Muscle of back (tissue), 11 donors: ENCODE data around the gene PDZRN4. TPM values are rescaled to one million over a fixed set of nuclear protein-coding genes. Genes with fewer than 3 reads are reported as not detected.
A peak's percentile ranks its signal among the peaks of the same experiment; 100 is the strongest.
"Not testable (repeated sequence)": the region's sequence is repeated elsewhere in the genome, so short reads cannot be mapped to it uniquely, and the experiment has no call there.

Experiments
- DNase-seq, 3 donors: peaks; one replicate each; pipeline versions ENCODE4 v3.0.0 to v3.0.0-alpha.2; 2013
- polyA plus RNA-seq, 10 donors: library from polyadenylated mRNA; unstranded; fragments of 120-200 nt; gene quantifications; one replicate each; pipeline ENCODE4 v1.2.1, GENCODE V29; 2013; ENCODE audit not compliant: insufficient read length in 10 of 10

PDZRN4 gene
- polyA plus RNA-seq, 10 donors = 1.7 to 4.4 (median 2.4) TPM

DNA sequence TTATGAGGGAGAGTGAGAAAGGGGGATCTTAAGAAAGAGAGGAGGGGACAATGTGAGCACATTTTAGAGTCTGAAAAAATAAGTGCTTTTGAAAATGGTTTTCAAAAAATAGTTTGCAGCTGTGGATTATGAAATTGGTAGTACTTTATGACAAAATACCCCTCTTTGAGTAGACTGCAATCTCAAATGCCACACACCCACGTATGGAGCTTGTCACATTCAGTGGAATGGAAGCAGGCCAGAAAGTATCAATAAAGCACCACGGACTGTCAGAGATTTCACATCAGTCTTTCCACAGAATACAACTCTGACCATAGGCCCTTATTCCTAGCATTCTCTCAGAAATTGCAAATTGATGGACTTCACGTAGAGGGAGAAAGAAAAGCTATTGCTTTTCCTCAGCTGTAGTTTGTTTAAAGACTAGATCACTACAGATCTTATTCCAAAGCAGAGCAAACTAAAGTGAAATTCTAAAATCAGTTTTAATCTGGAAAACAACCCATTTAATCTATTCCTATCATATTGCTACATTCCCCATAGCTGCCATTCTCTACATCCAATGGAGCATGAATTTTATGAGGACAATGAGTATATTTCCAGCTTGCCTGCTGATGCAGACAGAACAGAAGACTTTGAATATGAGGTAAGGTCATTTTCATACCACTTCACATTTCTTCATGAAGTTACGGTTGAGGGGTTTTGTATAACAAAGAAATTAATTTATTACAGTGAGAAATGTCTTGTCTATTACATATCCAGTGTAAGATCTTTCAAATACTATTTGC is 321.3 kb downstream of the PDZRN4 start:
- DNase-seq = no peak

DNA sequence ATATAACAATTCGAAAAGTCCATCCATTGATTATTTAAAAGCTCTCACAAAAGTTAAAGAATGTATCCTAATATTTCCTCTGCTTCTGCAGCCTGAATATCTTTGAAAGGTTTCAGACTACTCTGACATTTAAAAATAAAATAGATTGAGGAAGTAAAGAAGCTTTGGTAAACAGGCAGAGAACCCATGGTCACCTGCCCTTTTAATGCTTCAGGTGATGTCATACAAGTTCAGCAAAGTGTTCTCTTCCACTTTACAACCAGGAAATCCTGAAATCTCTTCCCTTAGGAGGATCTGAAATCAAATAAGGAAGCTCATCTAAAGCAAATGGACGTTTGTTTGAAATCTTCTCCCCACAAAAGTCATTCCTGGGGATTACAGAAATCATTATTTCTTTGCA is 322.4 kb downstream of the PDZRN4 start:
- DNase-seq = no peak

DNA sequence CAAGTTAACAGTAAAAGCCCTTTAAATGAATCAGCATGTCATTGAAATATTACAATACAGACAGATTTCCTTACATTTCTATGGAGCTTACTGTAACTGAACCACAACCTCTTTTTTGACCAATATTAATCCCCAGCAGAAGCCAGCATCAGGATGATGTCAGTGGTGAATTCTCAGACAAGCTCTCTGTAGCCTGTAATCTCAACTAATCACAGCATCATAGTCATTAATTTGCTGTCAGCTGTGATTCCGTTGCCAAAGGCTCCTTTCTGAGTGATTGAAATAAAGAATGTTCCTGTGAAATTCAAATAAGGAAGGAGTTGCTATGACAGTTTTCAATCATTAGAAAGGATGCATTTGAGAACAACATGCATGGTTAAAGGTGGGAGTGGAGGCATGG is 323.1 kb downstream of the PDZRN4 start:
- no peak for DNase-seq

DNA sequence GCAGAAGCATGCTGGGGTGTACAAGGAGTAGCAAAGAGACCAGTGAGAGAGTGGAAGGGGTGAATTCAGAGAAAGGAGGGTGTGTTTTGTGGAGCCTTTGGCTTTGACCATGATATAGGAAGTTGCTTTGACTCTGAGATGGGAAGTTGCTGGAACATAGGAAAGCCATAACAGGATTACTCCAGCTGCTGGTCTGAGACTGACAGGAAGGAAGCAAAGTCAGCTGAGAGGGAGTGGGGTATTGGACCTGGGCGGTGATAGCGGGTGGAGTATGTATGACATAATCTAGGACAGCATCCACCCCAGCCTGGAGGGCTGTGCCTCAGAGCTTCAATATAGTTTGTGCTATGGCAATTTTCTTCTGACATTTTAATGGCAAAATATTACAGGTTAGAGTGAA is 324.4 kb downstream of the PDZRN4 start:
- peak in 1 of 3 donors; percentile 51 for DNase-seq

DNA sequence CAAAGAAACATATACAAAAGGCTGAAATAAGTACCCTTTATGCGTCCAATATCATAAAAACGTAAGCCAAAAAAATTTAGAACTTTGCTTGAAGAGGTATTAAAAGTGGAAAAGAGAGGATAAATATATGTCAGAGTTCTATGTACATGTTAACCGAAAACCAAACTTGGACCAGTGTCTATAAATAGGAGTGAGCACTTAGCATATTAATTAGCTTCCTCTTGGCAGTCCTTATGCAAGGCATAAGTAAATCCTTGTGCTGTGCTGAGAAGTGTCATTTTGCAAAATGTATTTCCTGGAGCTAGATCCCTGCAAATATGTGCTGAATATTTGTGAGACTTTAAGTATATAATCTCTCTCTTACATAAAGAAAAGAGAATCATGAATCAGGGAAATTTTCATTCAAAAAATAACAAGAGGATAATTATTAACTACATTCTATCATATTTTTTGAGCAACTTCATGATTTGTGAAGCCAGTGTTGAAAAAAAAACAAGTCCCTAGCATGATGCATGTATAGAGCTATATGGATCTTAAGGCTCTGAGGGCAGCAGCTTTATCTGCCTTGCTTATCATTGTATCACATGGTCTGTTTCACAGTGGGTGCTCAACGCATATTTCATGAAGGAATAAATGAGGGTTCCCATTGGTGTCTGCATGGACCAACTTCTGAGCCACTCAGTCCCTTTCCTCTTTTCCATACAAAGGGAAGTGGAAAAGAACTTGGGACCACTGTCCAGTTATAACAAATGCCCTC is 326.1 kb downstream of the PDZRN4 start:
- peak in 1 of 3 donors; percentile 63 for DNase-seq

DNA sequence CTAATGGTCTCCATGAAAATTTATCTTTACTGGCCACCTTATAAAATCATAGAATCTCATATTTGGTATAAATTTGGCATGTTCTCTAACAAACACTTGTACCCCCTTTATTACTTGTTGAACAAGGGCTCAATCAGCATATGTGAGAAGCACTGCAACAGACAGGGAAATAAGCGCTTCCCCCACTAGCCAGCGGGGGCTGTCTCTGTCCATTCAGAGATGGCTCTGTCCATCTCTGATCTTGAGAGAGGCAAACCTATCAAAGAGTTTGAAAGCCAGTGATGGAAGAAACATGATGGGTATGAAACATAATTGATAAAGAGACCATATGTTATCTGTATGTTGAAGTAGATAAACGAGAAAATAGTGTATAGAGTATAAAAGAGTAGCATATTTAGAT is 326.8 kb downstream of the PDZRN4 start:
- no peak for DNase-seq

DNA sequence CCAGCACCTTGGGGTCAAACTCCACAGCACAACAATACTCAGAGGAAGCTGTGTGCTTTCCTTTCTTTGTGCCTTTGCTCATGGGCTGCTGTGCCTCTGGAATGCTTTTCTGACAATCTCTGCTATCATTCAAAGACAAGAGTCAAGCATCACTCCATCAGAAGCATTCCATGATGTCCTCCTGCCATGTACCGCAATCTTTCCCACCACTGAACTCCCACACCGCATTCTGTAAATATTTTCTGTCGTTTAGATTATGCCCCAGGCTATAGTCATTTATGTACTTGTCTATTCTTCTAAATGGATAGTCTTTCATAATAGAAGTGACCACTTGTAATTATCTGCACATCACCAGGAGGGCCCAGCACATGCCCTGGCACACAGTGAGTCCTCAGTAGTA is 327.8 kb downstream of the PDZRN4 start:
- DNase-seq = no peak

DNA sequence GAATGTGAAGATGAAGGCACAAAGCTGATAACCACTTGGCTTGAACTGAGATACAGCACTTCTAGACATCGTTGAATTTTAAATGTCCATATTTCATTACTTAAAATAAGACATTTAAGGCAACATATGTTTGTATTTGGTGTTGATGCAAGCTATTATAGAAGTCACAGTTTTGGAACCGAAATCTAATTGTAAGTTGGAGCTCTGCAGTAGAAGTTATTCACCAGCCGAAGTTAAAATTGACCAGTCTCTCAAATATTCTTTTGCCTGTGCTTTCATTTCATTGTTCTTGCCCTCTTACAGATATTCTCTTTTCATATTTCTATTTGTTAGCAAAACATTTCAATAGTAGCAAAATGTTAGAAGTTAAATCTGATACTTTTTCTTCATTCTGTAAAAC is 332.7 kb downstream of the PDZRN4 start:
- peak in 1 of 3 donors; percentile 52 for DNase-seq

DNA sequence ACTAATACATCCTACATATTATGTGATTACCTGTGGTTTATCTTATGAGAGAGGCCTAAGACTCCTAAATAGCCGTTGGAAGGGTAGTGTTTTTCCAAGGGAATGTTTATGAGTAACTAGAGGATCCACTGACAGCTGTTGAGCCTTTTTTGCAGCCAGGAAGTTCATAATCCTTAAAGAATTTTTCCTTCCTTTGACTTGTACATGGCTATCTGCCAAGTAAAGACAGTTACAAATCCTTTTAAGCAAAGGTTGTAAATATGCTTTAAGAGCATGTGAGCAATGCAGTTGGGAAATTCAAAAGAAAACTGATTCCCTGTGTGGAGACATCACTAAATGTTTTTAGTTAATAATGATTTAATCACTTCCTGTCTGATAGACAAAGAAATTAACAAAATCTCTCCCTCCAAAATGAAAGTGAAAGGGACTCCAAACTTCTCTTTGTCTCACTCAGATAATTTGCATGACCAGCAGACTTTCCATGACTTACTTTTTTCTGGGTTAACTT is 333.8 kb downstream of the PDZRN4 start:
- peak; percentile 88 to 95 (median 89) for DNase-seq

DNA sequence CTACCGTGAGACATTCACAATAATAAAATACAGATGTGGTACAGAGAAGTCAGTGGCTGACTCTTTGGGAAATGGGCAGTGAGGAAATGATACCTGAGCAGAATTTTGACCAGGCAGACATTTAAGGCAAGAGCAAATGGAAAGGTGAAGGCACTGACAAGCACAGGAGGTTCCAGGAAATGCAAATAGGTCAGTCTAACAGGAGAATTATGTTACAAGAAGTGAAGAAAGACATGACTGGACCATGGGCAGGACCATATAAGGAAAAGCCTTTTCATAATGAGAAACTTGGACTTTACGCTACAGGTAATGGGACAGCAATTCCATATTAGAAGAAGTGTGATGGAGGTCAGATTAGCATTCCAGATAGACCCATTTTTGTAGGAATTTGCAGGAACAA is 338.9 kb downstream of the PDZRN4 start:
- DNase-seq = no peak

DNA sequence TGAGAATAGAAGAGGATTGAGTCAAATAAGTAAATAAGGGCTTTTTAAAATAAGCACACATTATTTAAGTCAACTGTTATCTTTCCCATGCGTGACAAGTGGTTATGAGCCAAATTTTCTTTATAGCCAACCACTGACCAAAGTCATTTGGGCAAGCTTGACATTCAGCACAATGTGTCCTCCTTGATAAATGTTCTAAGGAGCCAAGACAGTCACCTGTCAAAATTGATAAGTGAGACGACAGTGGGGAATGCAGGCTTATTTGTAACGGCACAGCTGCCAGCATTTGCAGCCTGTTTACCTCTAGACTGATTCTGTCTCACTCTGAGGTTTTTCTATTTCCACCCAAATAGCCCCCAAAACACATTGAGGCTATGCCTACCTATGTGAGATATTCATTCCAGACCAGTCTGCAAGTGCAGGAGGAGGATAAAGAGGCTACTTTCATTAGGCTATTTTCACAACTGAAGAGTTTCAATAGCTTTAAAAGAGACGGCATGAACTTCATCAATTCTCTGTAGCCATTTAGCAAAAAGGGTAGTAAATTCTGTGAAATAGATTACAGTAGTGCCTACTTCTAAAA is 339.5 kb downstream of the PDZRN4 start:
- no peak for DNase-seq

DNA sequence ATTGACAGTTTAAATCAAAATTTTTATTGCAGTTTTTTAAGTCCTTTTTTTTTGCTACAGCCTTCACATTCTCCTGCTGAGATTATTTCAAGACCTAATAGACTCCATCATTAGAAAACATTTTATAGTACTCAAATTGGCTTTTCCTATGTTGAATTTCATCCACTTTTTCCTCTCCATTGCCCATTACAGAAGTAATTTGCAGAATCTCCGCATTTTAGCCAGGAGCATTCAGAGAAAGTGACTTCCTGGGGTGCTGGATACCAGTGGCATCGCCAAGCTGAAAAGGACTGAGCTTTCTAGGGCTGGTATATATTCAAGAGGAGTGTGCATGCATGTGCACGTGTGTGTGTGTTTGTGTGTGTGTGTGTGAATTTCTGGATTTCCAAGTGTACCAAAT is 340.8 kb downstream of the PDZRN4 start:
- no peak for DNase-seq

DNA sequence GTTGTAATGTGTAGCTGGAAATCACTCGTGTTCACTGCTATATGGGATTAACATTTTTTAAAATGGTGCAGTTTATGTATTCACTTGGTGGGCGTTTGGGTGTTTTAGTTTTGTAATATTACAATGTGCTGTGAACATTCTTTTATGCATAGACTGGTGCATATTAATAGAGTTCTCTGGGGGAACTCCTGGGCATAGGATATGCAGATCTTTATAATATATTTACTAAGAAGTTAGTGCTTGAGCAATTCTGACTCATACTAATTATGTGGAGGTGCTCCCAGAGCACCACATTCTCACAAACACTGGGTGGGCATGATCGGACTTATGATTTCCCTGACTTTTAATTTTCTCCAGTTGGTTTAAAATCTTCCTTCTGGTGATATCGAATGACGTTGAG is 342.3 kb downstream of the PDZRN4 start:
- no peak for DNase-seq

DNA sequence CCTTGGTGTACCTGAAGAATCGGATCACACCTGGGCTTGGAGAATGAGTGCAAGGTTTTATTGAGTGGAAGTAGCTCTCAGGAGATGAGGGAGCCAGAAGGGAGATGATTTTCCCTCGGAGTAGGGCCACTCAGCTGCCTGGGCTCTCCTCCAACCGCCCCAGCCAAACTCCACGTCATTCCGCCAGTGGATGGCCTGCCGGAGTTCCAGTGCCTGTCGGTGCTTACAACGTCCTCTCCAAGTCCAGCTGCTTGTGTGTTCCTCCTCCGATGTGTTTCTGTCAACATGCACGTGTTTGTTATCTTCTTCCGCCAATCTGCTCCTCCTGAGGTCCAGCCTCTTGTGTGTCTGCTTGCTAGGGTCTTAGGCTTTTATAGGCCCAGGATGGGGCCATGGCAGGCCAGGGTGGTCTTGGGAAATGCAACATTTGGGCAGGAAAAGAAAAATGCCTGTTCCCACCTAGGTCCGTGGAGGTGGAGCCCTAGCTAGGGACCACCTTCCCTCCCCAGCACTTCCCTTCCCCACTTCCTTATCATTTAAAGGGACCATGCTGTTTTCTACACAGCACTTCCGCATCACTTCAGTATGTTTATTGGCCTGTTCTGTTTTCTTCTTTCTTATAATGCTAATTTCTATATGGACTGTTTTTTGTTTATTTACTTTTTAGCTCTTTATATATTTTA is 343.2 kb downstream of the PDZRN4 start:
- DNase-seq = peak; percentile 19 to 89 (median 68)

DNA sequence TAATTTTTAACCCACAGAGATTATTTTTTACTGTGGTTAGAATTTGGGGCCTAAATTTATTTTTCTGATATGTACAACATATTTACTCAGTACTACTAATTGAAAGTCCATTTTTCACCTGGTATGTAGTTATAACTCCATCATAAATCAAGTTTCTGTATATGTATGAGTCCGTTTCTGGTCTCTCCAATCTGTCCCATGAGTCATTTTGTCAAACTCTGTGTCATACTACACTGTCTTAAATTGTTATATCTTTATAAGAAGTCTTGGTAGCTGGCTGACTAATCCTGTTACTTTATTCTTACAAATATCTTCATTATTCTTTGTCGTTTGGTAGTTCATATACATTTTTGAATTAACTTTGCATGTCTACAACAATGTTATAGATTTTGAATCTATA is 344.0 kb downstream of the PDZRN4 start:
- no peak for DNase-seq

DNA sequence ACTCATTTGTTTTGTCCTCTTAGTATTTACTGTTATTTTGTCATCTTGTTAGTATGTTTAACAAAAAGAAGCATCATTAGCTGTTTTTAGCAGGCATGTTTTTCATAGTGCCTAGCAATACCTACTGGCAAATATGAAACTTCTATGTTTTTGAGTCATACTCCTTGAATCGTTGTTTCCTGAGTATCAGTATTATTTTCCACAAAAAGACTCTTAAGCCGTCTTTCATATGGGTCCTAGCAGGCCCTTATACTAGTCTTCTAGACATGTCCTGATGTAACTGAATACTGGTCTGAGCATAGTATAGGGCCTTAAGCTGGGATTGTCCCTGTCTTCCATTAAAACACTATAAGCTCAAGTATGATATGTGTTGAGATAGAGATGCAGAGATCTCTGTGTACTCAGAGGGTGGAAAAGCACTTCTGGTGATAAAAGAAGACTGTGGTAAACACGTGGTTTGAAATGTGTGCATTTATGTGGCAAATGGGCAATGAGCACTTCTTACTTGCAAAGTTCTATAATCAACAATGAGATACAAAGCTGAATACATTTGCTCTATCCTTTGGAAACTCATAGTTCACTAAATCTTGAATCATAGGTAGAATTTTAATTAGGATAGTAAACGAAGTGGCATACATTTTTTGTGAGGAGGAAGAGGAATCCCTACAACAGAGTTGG is 348.8 kb downstream of the PDZRN4 start:
- DNase-seq = no peak

DNA sequence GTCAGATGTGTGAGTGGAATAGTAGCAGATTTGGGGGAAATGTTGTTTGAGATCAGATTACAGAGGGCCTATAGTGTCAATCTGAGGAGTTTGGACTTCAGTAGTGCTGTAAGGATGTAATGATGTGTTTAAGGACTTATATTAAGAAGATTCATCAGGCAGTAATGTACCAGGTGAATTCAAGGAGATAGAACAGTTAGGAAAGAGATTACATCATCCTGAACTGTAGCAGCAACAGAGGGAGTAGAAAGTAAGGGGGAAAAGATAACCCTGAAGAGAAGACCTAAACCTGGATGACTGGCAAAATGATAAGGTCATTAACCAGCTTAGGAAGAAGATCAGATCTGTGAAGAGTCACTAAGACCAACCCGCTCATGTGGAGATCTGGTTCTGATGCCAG is 349.4 kb downstream of the PDZRN4 start:
- no peak for DNase-seq

DNA sequence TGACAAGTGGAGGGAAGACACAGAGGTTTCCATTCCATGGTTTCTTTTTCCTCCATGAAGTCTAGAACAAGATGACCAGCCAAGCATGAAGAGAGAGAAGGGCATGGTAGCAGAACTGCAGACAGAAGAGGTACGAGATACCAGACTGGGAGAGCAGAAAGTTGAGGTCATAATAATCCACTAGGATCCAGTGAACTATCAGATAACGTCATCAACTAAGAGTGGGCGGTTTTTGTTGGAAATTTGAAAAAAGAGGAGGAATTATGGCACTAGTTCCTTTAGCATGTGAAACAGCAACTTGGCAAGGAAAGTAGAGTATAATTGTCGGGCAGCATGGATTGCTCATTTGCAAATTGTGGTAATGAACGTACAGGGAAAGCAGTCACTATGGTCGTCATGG is 357.6 kb downstream of the PDZRN4 start:
- no peak for DNase-seq

DNA sequence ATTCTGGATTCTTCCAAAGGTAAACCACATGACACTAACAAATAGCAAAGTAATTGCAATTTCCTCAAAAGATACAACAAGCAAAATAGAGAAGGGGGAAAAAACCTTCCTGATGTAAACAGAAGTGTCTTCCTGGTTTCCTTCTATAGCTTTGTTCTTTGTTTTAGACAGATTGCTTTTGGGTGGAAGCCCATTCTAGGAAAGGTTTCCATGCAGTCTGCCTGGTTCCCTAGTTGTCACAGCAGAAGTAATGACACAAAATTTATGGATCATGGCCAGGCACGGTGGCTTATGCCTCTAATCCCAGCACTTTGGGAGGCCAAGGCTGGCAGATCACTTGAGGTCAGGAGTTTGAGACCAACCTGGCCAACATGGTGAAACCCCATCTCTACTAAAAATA is 359.0 kb downstream of the PDZRN4 start:
- DNase-seq = not testable (repeated sequence)

DNA sequence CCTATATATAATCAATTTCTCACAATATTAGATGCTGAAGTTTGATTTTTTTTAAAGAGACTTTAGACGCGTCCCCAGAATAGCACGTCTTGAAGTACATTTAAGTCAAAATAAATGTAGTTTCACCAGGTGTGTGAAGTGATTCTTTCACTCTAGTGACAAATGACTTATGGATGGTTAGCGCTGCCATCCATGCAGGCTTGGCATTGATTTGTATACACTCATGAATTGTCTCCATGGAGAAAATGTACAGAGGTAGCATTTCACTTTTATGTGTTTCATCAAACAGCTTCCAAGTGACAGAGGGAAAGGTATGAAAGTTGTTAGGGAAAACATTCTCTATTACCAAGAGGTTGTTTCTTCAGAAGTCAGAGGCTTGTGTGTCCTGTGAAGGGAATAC is 360.8 kb downstream of the PDZRN4 start:
- no peak for DNase-seq

DNA sequence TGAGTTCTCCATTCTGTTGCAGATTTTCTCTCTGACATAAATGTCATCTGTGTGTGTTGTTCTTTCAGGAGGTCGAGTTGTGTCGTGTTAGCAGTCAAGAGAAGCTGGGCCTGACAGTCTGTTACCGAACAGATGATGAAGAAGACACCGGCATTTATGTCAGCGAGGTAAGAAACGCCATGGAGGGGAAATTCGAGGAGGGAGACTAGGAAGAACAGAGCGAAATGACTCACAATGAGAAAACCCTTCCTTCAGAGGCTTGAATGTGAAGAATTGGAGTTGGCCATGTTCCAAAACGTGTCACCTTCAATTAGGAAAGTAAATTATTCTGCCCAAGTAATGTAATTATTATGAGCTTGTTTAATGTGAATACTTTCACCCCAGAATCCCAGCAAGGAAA is 364.5 kb downstream of the PDZRN4 start:
- DNase-seq = peak in 1 of 3 donors; percentile 6

DNA sequence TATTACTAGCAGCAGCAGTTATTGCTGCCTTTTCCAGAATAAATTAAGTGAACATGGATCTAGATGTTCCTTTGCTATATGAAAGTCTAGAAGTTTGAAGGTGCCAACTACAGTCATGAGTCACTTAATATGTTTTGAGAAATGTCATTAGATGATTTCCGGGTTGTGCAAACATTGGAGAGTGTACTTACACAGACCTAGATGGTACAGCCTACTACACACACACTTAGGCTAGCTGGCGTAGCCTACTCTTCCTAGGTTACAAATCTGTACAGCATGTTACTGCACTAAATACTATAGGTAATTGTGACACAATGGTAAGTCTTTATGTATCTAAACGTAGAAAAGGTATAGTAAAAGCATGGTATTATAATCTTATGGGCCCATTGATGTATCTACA is 368.1 kb downstream of the PDZRN4 start:
- DNase-seq = no peak
